ENCODE data around the gene RNASE8. TPM values are rescaled to one million over a fixed set of nuclear protein-coding genes. Genes with fewer than 3 reads are reported as not detected.

RNASE8 gene
- total and polyA plus RNA-seq, 2 of the 8 experiments (the other 6 are each of a cell fraction or from before 2014, with no cell fraction given): not detected

- Histone ChIP-seq H3K79me2 (ENCODE audit: control insufficient read depth in 1 of 2, insufficient read depth in 2 of 2, low read length in 2 of 2) (peaks cover 0 to 32% of the 10 kb centered on the region in 2 experiments; a peak in 3 of 4 replicates), H2AFZ (ENCODE audit: low read length) (no peak overlapping the region), H4K8ac (ENCODE audit: extremely low read depth, insufficient read depth, low read length) (no peak overlapping the region), H2BK120ac (replicated peaks; ENCODE audit: low read depth, low read length) (peak overlapping the region; percentile 12), H3K9me3 (ENCODE audit: insufficient read depth in 2 of 2, low read depth in 1 of 2, low read length in 1 of 2) (no peaks in the 10 kb centered on the region), H2BK12ac (ENCODE audit: low read depth, low read length) (peak overlapping the region; percentile 20; the same call in 1 of the 2 replicates), H3K18ac (ENCODE audit: extremely low read depth, low read length) (peak overlapping the region; percentile 80), H3K9ac (replicated peaks in 1 of 4; ENCODE audit: extremely low read depth in 1 of 4, low read depth in 3 of 4, low read length in 3 of 4) (peak overlapping the region; percentile 14 to 59 (median 38)), H3K27ac (ENCODE audit: low read depth, low read length) (no peak overlapping the region), H4K5ac (ENCODE audit: insufficient read length, low read depth, low read length) (no peak overlapping the region), H2AK5ac (ENCODE audit: low read depth, low read length) (no peak overlapping the region), H3K79me1 (ENCODE audit: low read depth, low read length) (no peaks in the 10 kb centered on the region), H4K20me1 (replicated peaks in 1 of 2; ENCODE audit: control insufficient read depth in 1 of 2, insufficient read depth in 2 of 2, low read length in 2 of 2) (no peaks in the 10 kb centered on the region), H2BK20ac (ENCODE audit: low read length) (no peak overlapping the region), H3K27me3 (replicated peaks in 1 of 4; ENCODE audit: control insufficient read depth in 3 of 4, extremely low read depth in 1 of 4, insufficient read depth in 3 of 4, low read length in 3 of 4) (no peaks in the 10 kb centered on the region), H3K4me3 (ENCODE audit: extremely low read depth in 1 of 4, insufficient read depth in 2 of 4, low read depth in 3 of 4, low read length in 4 of 4) (peak overlapping the region; percentile 59 to 83 (median 80)), H2BK5ac (ENCODE audit: low read depth, low read length) (peak overlapping the region; percentile 35; the same call in 1 of the 2 replicates), H4K91ac (replicated peaks; ENCODE audit: insufficient read length, low read length) (peak overlapping the region; percentile 67), H3K56ac (replicated peaks; ENCODE audit: insufficient read length, low read depth, low read length) (no peak overlapping the region), H3K4me1 (replicated peaks in 1 of 4; ENCODE audit: control insufficient read depth in 3 of 4, insufficient read depth in 4 of 4, low read length in 3 of 4) (peaks cover 2 to 25% (median 9%) of the 10 kb centered on the region in 4 experiments; a peak in 5 of 7 replicates), H3K23ac (ENCODE audit: insufficient read length) (no peak overlapping the region), H3K14ac (ENCODE audit: insufficient read length) (no peak overlapping the region), H3K36me3 (ENCODE audit: control insufficient read depth in 2 of 4, insufficient read depth in 4 of 4, low read length in 3 of 4) (no peaks in the 10 kb centered on the region), H2BK15ac (ENCODE audit: low read length) (peak overlapping the region; percentile 76; the same call in 1 of the 2 replicates), H3K4me2 (ENCODE audit: insufficient read depth in 1 of 2, low read depth in 2 of 2, low read length in 2 of 2) (peak overlapping the region; percentile 83 to 90), H3K23me2 (ENCODE audit: low read depth, low read length) (peaks cover 7% of the 10 kb centered on the region), H3K4ac (replicated peaks; ENCODE audit: insufficient read length, low read depth, low read length) (no peak overlapping the region)
- WGBS, 2 experiments (ENCODE audit: extremely low coverage in 1 of 2, insufficient coverage in 1 of 2, insufficient read length in 1 of 2, insufficient replicate concordance in 2 of 2, low coverage in 1 of 2, low lambda C conversion rate in 2 of 2, missing lambda C conversion rate in 1 of 2): 11% methylated on average over 9 of the region's 9 CpGs; no CpG with 5 or more reads in 1 of the 2 experiments
- POLR2A ChIA-PET (ENCODE audit: partially characterized antibody): interaction anchor here (0.8 to 7.2 kb wide), 11 partner anchors 9 to 102 kb away, joined by 3 to 121 read pairs (median 5); partner anchors contain the start of genes ARHGEF40 and NDRG2
- FAIRE-seq (no peak), DNase-seq (ENCODE audit: low read depth in 1 of 2, low spot score in 2 of 2) (no peak)
- CTCF ChIA-PET (ENCODE audit: partially characterized antibody): interaction anchor here (0.5 to 11.0 kb wide), 12 partner anchors 9 to 117 kb away, joined by 3 to 239 read pairs (median 29); partner anchors contain the start of gene ARHGEF40
- no peak for TF ChIP-seq ATF3 (IDR thresholded peaks at IDR 0.05; ENCODE audit: insufficient read depth, low read depth, low read length)
- no peak for TF ChIP-seq RAD21 (IDR thresholded peaks at IDR 0.05 in 1 of 2, conservative IDR thresholded peaks at IDR 0.05 in 1 of 2; ENCODE audit: low read depth in 2 of 2, low read length in 2 of 2)
- TF ChIP-seq, protein P1, sequence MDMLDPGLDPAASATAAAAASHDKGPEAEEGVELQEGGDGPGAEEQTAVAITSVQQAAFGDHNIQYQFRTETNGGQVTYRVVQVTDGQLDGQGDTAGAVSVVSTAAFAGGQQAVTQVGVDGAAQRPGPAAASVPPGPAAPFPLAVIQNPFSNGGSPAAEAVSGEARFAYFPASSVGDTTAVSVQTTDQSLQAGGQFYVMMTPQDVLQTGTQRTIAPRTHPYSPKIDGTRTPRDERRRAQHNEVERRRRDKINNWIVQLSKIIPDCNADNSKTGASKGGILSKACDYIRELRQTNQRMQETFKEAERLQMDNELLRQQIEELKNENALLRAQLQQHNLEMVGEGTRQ (IDR thresholded peaks at IDR 0.05; ENCODE audit: low read length): no peak
- TF ChIP-seq CTCF (IDR thresholded peaks at IDR 0.05; ENCODE audit: control extremely low read depth in 1 of 3, insufficient read depth in 1 of 3, low read depth in 1 of 3, low read length in 3 of 3): peak in 1 of 3 experiments; percentile 19; a peak in 1 of 4 replicates
- no peak for TF ChIP-seq SRF (IDR thresholded peaks at IDR 0.05; ENCODE audit: low read depth, low read length)
Observed at GRCh38 chr14:21102521-21103410, 45.1 kb downstream of the RNASE8 start.
